ENCODE results near the gene IL23R.

DNA sequence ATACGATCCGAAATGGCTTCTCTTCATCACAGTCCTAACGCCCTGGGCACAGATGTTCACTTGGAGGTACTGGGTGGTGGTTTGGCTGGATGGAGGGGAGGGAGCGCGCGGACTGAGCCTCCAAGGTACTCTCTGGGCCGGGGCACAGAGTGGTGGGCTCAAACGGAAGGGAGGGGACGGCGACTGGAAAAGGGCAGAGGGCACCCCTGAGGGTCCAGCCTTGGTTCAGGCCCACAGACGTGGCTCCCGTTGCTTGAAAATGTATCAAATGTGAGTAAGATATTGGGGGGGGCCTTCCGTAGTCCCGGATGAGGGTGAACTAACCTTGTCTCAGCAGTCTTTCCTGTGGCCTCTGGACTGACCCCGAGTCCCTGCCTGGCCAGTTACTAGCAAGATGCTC, 141.9 kb downstream of the IL23R start:
- no peak for TF ChIP-seq TAF1 (IDR thresholded peaks at IDR 0.05; ENCODE audit: borderline replicate concordance, insufficient read depth, low read length)
- no peak for TF ChIP-seq POLR2AphosphoS5 (IDR thresholded peaks at IDR 0.05; ENCODE audit: low read depth, low read length)
- no peak for TF ChIP-seq REST (IDR thresholded peaks at IDR 0.05; ENCODE audit: insufficient read depth in 1 of 2, low read depth in 2 of 2, low read length in 2 of 2)
- no peak for TF ChIP-seq FOXP2 (optimal IDR thresholded peaks at IDR 0.05; ENCODE audit: borderline replicate concordance, extremely low read depth, extremely low read length, insufficient read depth)
